ENCODE results near the gene ABCF1. TPM values are rescaled to one million over a fixed set of nuclear protein-coding genes. Genes with fewer than 3 reads are reported as not detected.
A peak's percentile ranks its signal among the peaks of the same experiment; 100 is the strongest.

ABCF1 gene
- total and polyA plus RNA-seq, 9 of the 15 experiments (the other 6 are each of a cell fraction or from before 2014, with no cell fraction given) = 41.6 to 193 (median 102) TPM

DNA sequence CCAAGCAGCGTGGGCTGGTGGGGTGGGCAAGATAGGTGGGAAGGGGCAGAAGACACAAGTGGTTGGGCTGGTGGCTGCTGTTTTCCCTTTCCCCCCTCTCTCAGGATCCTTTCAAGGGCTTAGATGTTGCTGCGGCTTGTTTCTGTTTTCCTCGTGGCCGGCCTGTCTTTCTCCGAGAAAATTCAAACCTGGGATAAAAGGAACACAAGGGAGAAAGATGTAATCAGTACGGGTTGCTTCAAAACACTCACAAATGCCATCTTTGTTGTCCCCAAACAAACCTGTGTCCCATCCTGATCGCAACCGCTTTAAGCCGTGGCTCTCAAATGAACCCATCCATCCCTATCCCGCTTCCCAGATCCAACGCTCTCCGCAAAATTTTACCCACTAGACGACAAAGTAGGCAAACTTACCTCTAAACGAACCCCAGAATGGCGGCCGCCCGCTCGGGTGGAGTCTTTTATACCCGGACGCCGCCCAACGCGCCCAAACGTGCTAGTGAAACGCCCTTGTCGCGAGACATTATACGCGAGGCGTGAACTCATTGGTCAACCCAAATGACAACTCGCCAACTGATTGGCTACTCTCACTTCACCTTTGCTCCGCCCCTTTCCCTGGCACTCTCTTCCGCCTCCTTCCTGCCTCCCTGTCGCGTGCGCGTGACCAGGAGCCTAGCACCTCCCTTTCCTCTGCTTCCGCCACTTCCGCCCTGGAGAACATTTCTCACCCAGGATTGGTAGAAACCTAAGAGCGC is 45.7 kb downstream of the ABCF1 start, which contains the start of gene PPP1R10:
Gene PPP1R10, minus strand, starts transcription at position 433 of the 754 bp plus-strand sequence. CDS start 7,299 bp downstream, outside the sequence.
- ATAC-seq = peak; percentile 77
- Histone ChIP-seq H3K36me3 (ENCODE audit: control insufficient read depth, insufficient read depth, low read length) (peaks cover 69% of the 10 kb centered on the region), H3K9ac (ENCODE audit: insufficient read depth in 1 of 2, low read depth in 2 of 2, low read length in 2 of 2) (peak within 1 kb of the TSS; percentile 92 to 99), H3K27me3 (ENCODE audit: control insufficient read depth in 2 of 2, insufficient read depth in 2 of 2, low read length in 2 of 2) (no peaks in the 10 kb centered on the region), H3K9me3 (replicated peaks; ENCODE audit: control insufficient read depth, insufficient read depth, low read depth, low read length) (no peaks in the 10 kb centered on the region), H4K20me1 (replicated peaks; ENCODE audit: control insufficient read depth, insufficient read depth, low read length) (peaks cover 8% of the 10 kb centered on the region; the same call in 1 of the 2 replicates), H3K27ac (ENCODE audit: extremely low read depth, low read depth, low read length) (peak within 1 kb of the TSS; percentile 99), H3K9me1 (ENCODE audit: control insufficient read depth, insufficient read depth, low read length) (no peaks in the 10 kb centered on the region), H3K4me2 (ENCODE audit: insufficient read depth, low read length) (peak within 1 kb of the TSS; percentile 99), H3K4me3 (peak within 1 kb of the TSS; percentile 68), H3K4me1 (replicated peaks in 1 of 2; ENCODE audit: control insufficient read depth in 2 of 2, insufficient read depth in 2 of 2, low read length in 2 of 2) (peaks cover 4 to 26% of the 10 kb centered on the region in 2 experiments; a peak in 4 of 5 replicates), H2AFZ (ENCODE audit: low read depth, low read length) (peak within 1 kb of the TSS; percentile 97), H3K79me2 (ENCODE audit: control insufficient read depth, insufficient read depth, low read length) (peaks cover 76% of the 10 kb centered on the region)
- FAIRE-seq = peak; percentile 99
- BruUV-seq (replicated peaks) = TSS peak; percentile 77
- intact Hi-C loops (cut with micrococcal nuclease) = loop anchor here (1.0 to 5.0 kb wide), 3 partner anchors 30 to 210 kb away; partner anchors contain the start of genes C6orf136 and MDC1
- WGBS (ENCODE audit: insufficient coverage, low coverage, missing lambda C conversion rate) = under 1% methylated on average over 40 of the region's 40 CpGs
- DNase-seq (ENCODE audit: extremely low read depth in 1 of 4, low spot score in 3 of 4) = peak; percentile 96 to 100 (median 98)
- ChIA-PET POLR2A (interaction anchor here (0.6 to 1.8 kb wide), 15 partner anchors 9 to 266 kb away, joined by 3 to 8 read pairs (median 6); partner anchors contain the start of gene C6orf136), CTCF (ENCODE audit: low intra/inter-chr PET ratio) (no interaction called here)
- in situ Hi-C loops (cut with MboI) = no loop called here
- TF ChIP-seq RFX1 (IDR thresholded peaks at IDR 0.05) (no peak; the same call in 1 of the 2 replicates), MYBL2 (IDR thresholded peaks at IDR 0.05; ENCODE audit: low read depth) (peak; percentile 88), MYBL2 (CRISPR knock-in tag; IDR thresholded peaks at IDR 0.05; ENCODE audit: borderline replicate concordance) (no peak), MBD2 (IDR thresholded peaks at IDR 0.05; ENCODE audit: borderline replicate concordance, low read depth) (peak; percentile 96), ZFX (CRISPR knock-in tag; IDR thresholded peaks at IDR 0.05) (peak; percentile 70; the same call in 1 of the 2 replicates), ZEB2 (IDR thresholded peaks at IDR 0.05) (peak; percentile 48; the same call in 1 of the 2 replicates), NFIC (IDR thresholded peaks at IDR 0.05) (peak; percentile 87), SOX6 (IDR thresholded peaks at IDR 0.05) (peak; percentile 57), ZFPM2 (CRISPR knock-in tag; IDR thresholded peaks at IDR 0.05) (peak; percentile 96), HLTF (IDR thresholded peaks at IDR 0.05) (0 out of 2 replicates have a peak, but pooled peaks have one; percentile 60), TBL1XR1 (IDR thresholded peaks at IDR 0.05; ENCODE audit: low read length in 2 of 2) (peak; percentile 7 to 70; a peak in 3 of 4 replicates), BCL6 (CRISPR knock-in tag; IDR thresholded peaks at IDR 0.05) (no peak), HEY1 (CRISPR knock-in tag; IDR thresholded peaks at IDR 0.05; ENCODE audit: borderline replicate concordance) (peak; percentile 95)
- TF ChIP-seq, protein P1, sequence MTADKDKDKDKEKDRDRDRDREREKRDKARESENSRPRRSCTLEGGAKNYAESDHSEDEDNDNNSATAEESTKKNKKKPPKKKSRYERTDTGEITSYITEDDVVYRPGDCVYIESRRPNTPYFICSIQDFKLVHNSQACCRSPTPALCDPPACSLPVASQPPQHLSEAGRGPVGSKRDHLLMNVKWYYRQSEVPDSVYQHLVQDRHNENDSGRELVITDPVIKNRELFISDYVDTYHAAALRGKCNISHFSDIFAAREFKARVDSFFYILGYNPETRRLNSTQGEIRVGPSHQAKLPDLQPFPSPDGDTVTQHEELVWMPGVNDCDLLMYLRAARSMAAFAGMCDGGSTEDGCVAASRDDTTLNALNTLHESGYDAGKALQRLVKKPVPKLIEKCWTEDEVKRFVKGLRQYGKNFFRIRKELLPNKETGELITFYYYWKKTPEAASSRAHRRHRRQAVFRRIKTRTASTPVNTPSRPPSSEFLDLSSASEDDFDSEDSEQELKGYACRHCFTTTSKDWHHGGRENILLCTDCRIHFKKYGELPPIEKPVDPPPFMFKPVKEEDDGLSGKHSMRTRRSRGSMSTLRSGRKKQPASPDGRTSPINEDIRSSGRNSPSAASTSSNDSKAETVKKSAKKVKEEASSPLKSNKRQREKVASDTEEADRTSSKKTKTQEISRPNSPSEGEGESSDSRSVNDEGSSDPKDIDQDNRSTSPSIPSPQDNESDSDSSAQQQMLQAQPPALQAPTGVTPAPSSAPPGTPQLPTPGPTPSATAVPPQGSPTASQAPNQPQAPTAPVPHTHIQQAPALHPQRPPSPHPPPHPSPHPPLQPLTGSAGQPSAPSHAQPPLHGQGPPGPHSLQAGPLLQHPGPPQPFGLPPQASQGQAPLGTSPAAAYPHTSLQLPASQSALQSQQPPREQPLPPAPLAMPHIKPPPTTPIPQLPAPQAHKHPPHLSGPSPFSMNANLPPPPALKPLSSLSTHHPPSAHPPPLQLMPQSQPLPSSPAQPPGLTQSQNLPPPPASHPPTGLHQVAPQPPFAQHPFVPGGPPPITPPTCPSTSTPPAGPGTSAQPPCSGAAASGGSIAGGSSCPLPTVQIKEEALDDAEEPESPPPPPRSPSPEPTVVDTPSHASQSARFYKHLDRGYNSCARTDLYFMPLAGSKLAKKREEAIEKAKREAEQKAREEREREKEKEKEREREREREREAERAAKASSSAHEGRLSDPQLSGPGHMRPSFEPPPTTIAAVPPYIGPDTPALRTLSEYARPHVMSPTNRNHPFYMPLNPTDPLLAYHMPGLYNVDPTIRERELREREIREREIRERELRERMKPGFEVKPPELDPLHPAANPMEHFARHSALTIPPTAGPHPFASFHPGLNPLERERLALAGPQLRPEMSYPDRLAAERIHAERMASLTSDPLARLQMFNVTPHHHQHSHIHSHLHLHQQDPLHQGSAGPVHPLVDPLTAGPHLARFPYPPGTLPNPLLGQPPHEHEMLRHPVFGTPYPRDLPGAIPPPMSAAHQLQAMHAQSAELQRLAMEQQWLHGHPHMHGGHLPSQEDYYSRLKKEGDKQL (CRISPR knock-in tag; IDR thresholded peaks at IDR 0.05; ENCODE audit: borderline replicate concordance) = no peak
- TF ChIP-seq, protein P2, sequence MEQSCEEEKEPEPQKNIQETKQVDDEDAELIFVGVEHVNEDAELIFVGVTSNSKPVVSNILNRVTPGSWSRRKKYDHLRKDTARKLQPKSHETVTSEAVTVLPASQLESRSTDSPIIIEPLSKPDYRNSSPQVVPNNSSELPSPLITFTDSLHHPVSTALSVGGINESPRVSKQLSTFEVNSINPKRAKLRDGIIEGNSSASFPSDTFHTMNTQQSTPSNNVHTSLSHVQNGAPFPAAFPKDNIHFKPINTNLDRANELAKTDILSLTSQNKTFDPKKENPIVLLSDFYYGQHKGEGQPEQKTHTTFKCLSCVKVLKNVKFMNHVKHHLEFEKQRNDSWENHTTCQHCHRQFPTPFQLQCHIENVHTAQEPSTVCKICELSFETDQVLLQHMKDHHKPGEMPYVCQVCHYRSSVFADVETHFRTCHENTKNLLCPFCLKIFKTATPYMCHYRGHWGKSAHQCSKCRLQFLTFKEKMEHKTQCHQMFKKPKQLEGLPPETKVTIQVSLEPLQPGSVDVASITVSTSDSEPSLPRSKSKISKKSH (CRISPR knock-in tag; IDR thresholded peaks at IDR 0.05) = 0 out of 2 replicates have a peak, but pooled peaks have one; percentile 5

Data from K562 (cell line).